ENCODE measurements around the gene SYCP2.

Gene SYCP2

GRCh38 chr20:59820204-59821041, 113.0 kb downstream of the SYCP2 start:
- no peak for DNase-seq

GRCh38 chr20:59819496-59820203, 113.8 kb downstream of the SYCP2 start:
- DNase-seq: no peak

GRCh38 chr20:59818911-59819310, 114.5 kb downstream of the SYCP2 start:
- no peak for DNase-seq

GRCh38 chr20:59817846-59818615, 115.4 kb downstream of the SYCP2 start:
- no peak for DNase-seq

- no peak for DNase-seq
These were observed 116.0 kb downstream of the SYCP2 start for GRCh38 chr20:59817406-59817805.

- DNase-seq: no peak
These were observed 117.2 kb downstream of the SYCP2 start for GRCh38 chr20:59816146-59816738.

- DNase-seq: no peak
These were observed 118.5 kb downstream of the SYCP2 start for GRCh38 chr20:59814840-59815340.

- no peak for DNase-seq
These were observed 119.2 kb downstream of the SYCP2 start for GRCh38 chr20:59813948-59814839.

Data from stimulated activated CD4-positive, alpha-beta T cell treated with anti-CD3 and anti-CD28 coated beads, Interleukin-12 subunit alpha, Interleukin-12 subunit beta, amount 100 ng/mL, for 4 hours (primary cell).